DMS79 (cell line): ENCODE measurements around the gene ZNF716.
"Not testable (repeated sequence)": the region's sequence is repeated elsewhere in the genome, so short reads cannot be mapped to it uniquely, and the experiment has no call there.

Experiments used
- DNase-seq: peaks from one replicate; lab custom pipeline; 2025; lab: John Stamatoyannopoulos, UW

The ZNF716 gene

GRCh38 chr7:57449904-57450303 is at the start of gene ZNF716:
ZNF716 (plus strand) TSS chr7:57450177; CDS start chr7:57450289, 112 bp downstream.
- DNase-seq: no peak

GRCh38 chr7:57400531-57401155 is 49.3 kb upstream of the ZNF716 start:
- DNase-seq: no peak

DNA sequence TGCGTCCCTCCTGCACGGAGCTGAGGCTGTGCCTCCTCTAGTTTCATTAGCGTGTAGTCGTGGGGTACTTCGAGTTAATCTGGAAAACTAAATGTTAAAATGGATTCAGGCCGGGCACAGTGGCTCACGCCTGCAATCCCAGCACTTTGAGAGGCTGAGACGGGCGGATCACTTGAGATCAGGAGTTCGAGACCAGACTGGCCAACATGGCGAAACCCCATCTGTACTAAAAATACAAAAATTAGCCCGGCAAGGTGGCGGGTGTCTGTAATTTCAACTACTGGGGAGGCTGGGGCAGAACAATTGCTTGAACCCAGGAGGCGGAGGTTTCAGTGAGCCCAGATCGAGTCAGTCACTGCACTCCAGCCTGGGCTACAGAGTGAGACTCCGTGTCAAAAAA is 46.9 kb upstream of the ZNF716 start:
- not testable (repeated sequence) for DNase-seq

- no peak for DNase-seq
Measured at GRCh38 chr7:57403601-57404342, 46.2 kb upstream of the ZNF716 start.

DNA sequence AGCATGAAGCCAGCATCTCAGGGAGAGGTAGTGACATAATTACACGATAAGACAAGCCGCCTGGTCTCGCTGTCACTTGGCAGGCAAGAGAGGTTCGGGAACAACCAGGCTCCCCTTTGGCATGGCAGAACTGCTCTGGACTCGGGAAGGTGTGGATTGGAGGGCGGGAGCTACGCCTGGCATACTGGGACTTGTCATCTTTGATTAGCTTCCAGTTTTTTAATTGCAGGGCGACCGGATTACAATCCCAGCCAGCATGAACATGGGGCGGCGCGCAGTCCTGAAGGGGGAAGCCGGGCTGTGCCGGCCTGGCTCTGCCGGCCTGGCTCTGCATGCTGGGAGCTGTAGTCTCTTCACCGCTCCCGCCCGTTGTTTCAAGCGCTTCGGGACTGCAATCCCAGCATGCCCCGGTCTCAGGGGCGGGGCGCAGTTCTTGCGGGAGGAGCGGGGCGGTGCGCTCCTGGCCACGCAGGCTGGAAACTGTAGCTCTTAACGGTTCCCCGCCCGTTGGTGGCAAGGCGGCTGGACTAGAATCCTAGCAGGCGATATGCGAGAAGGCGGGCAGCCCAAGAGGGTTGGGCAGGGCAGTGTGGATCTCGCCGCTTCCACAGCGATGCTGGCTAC is 45.5 kb upstream of the ZNF716 start:
- no peak for DNase-seq

- DNase-seq: no peak
Measured at GRCh38 chr7:57404967-57405421, 45.0 kb upstream of the ZNF716 start.

DNA sequence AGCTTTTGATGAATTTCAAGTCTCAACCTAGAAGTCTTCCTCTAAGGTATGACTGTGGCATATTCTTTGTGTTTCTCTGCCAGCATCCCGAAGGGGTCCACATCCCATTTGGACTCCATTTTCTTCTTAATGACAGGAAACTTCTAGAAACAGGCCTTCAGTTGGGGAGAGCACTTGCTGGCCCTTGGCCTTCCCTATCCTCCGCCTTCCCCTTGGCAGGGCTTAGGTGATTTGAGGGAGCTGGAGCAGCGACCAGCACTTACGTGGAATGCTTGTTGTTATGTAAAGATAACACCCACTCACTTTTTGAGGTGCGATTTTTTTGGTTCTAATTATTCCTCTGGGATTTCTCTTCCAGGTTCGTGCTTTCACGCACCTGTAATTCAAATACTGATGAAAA is 42.9 kb upstream of the ZNF716 start:
- DNase-seq: no peak

DNA sequence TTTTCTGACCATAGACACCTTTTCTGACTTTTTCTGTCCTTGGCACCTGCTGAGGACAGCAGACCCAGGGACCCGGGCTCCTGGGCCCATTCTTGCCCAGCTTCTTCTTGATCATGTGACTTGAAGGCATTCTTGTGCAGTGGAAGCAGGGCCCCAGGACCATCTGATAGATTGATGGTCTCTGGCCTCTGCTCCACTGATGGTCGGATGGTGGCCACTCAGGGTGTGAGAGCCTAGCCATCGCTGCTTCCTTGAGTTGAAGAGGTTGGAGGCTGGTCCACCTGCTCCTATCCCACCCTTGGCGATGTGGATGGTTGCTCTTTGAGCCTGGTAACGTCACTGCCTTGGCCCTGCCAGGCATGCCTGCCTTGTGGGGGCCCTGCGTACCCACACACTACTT is 37.8 kb upstream of the ZNF716 start:
- DNase-seq: no peak

DNA sequence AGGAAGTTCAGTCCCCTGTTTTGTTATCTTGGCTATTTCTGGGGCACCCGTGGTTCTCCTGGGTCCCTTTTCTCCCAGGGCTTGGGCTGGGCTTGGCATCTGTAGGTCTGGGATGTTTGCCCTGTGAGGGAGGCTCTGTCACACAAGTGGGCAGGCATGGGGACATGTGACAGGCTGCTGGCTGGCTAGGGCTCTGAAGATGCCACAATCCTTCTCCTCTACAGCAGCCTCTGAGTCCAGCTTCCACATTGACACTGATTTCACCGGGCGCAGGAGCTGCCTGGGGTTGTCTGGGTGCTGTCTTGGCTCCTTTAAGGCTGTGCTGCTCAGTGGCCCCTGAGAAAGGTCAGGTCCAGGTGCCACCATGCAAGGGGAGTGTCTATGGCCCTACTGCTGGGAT is 37.4 kb upstream of the ZNF716 start:
- no peak for DNase-seq

GRCh38 chr7:57413529-57414398 is 36.2 kb upstream of the ZNF716 start:
- DNase-seq: no peak

- DNase-seq: no peak
Measured at GRCh38 chr7:57414415-57414814, 35.6 kb upstream of the ZNF716 start.

DNA sequence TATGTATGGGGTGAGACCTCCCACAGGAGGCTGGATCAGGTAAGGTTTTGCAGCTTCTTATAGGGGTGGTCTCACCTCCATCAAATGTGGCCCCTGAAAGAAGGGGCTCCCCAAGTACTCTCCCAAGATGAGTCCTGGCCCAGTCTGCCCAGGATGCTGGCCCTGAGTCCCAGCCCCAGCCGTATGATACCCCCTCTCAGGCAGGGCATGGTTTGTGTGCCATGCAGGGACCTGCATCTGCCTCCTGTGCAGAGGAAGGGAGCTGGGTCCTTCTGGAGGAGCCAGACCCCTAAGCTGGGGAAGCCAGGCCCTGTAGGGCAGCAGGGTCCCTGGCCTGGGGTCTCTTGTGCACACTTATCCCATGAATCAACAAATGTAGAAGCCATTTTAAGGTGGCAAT is 35.1 kb upstream of the ZNF716 start:
- no peak for DNase-seq

- no peak for DNase-seq
Measured at GRCh38 chr7:57415326-57415725, 34.7 kb upstream of the ZNF716 start.

DNA sequence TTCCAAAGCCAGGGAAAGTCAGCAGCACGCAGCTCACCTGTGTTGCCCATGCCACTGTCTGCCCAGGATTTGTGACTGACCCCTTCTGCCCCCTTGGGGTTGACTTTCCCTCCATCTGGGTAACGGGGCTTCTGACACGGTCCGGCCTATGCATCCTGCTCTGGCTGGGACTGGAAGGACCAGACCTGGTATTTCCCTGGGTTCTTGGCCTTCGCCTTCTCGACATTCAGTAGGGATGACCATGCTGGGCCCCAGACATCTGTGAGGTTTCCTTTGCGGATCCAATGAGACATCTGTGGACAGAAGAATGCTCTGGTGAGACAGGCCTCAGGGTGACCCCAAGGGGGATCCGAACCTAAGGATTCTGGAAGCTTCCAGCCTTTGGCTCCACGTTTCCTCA is 34.2 kb upstream of the ZNF716 start:
- DNase-seq: no peak

- no peak for DNase-seq
Measured at GRCh38 chr7:57416601-57417358, 33.2 kb upstream of the ZNF716 start.

- DNase-seq: no peak
Measured at GRCh38 chr7:57417736-57418135, 32.2 kb upstream of the ZNF716 start.

GRCh38 chr7:57423768-57424167 is 26.2 kb upstream of the ZNF716 start:
- DNase-seq: no peak

GRCh38 chr7:57424515-57425238 is 25.3 kb upstream of the ZNF716 start:
- no peak for DNase-seq

- DNase-seq: no peak
Measured at GRCh38 chr7:57425239-57425944, 24.6 kb upstream of the ZNF716 start.

DNA sequence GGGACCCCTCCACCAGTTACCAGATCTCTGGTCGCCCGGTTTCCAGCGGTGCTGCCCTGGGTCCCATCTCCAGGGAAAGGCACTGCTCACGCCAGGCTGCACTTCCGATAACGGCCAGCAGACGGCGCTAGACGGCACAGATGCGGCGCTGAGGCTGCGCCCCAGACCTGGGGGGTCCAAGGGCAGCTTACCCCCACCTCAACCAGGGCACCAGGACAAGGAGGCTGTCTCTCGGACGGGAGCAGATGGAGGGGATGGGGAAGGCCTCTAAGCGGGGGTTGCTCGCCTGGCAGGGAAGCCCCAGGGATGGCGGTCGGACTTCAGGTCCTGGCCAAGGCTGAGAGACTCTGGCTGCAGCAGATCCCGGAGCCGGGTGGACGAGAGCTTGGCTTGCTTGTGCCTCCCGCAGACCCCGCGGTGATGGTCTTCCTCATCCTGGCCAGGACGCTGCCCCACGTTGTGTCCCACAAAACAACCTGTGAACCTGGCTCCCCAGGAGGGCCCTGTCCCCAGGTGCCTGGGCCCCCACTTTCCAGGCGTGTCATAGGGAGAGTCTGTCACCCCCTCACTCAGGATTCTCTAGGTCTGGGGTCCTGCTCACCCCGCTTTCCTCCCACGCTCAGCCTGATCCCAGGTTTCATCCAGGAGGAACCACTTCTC is 23.9 kb upstream of the ZNF716 start:
- DNase-seq: no peak
